CD14-positive monocyte (primary cell): ENCODE results near the gene SLC1A1. TPM values are rescaled to one million over a fixed set of nuclear protein-coding genes. Genes with fewer than 3 reads are reported as not detected.

Experiments
- DNase-seq, 3 donors: peaks; one replicate each; pipeline ENCODE4 v3.0.0-alpha.2; 2011 to 2022
- H2AFZ ChIP-seq: 2 replicates; pipeline ENCODE4 v1.6.0; 2012; ENCODE audit warnings: mild to moderate bottlenecking, low read depth, low read length, inconsistent platforms; ENCODE audit not compliant: insufficient read depth, poor library complexity, severe bottlenecking
- H3K27ac ChIP-seq, 2 donors: 1 replicate in 1 of 2; 2 replicates in 1 of 2; pipeline ENCODE4 v1.5.1; 2012 to 2013; ENCODE audit warnings: low read length in 2 of 2, control low read depth in 1 of 2, inconsistent platforms in 1 of 2, low read depth in 1 of 2, mild to moderate bottlenecking in 1 of 2
- H3K27me3 ChIP-seq, 2 donors: one replicate each; pipeline versions ENCODE4 v1.6.0 to v1.6.1; 2011 to 2013; ENCODE audit warnings: low read length in 2 of 2; ENCODE audit not compliant: control insufficient read depth in 2 of 2, insufficient read depth in 2 of 2
- H3K36me3 ChIP-seq, 2 donors: replicated peaks in 1 of 2; 1 replicate in 1 of 2; 2 replicates in 1 of 2; pipeline versions ENCODE4 v1.5.1 to v1.6.1; 2012 to 2013; ENCODE audit warnings: low read length in 2 of 2, control low read depth in 1 of 2, inconsistent platforms in 1 of 2, mild to moderate bottlenecking in 1 of 2; ENCODE audit not compliant: insufficient read depth in 2 of 2, control insufficient read depth in 1 of 2
- H3K4me1 ChIP-seq, 2 donors: 1 replicate in 1 of 2; 2 replicates in 1 of 2; pipeline versions ENCODE4 v1.5.1 to v1.6.1; 2012 to 2013; ENCODE audit warnings: low read length in 2 of 2, control low read depth in 1 of 2, inconsistent platforms in 1 of 2, mild to moderate bottlenecking in 1 of 2, moderate library complexity in 1 of 2; ENCODE audit not compliant: insufficient read depth in 2 of 2, control insufficient read depth in 1 of 2
- H3K4me2 ChIP-seq: replicated peaks from 2 replicates; pipeline ENCODE3; 2012; ENCODE audit warnings: low read length, moderate library complexity, mild to moderate bottlenecking; ENCODE audit not compliant: poor library complexity, severe bottlenecking; ENCODE audit errors: extremely low read depth
- H3K4me3 ChIP-seq, 3 experiments: fragments of 200-600 bp in 1 of 3; sonication (generic) in 1 of 3; replicated peaks in 1 of 3; 1 replicate in 2 of 3; 2 replicates in 1 of 3; pipeline ENCODE4 v1.5.1; 2011 to 2013; ENCODE audit warnings: low read length in 3 of 3, mild to moderate bottlenecking in 3 of 3, control low read depth in 2 of 3, low read depth in 2 of 3, inconsistent platforms in 1 of 3, moderate library complexity in 1 of 3
- H3K79me2 ChIP-seq: 2 replicates; pipeline ENCODE4 v1.6.0; 2012; ENCODE audit warnings: mild to moderate bottlenecking, control low read depth, inconsistent platforms, low read length, moderate library complexity; ENCODE audit not compliant: insufficient read depth
- H3K9ac ChIP-seq: 2 replicates; pipeline ENCODE4 v1.6.0; 2017; ENCODE audit warnings: low read length, mild to moderate bottlenecking; ENCODE audit not compliant: insufficient read depth, poor library complexity, severe bottlenecking
- H3K9me3 ChIP-seq, 2 donors: replicated peaks in 1 of 2; 1 replicate in 1 of 2; 2 replicates in 1 of 2; pipeline versions ENCODE4 v1.5.1 to v1.6.1; 2012 to 2013; ENCODE audit warnings: low read length in 2 of 2, control low read depth in 1 of 2; ENCODE audit not compliant: control insufficient read depth in 1 of 2, insufficient read depth in 1 of 2
- H4K20me1 ChIP-seq: 2 replicates; pipeline ENCODE4 v1.6.0; 2012; ENCODE audit warnings: mild to moderate bottlenecking, low read length, control low read depth, moderate library complexity; ENCODE audit not compliant: insufficient read depth
- H3K27ac Mint-ChIP-seq, 7 donors: one replicate each; pipeline ENCODE4 v1.8.0; 2020; ENCODE audit warnings: mild to moderate bottlenecking in 7 of 7, mixed read lengths in 7 of 7, moderate library complexity in 6 of 7, inconsistent platforms in 2 of 7
- H3K27me3 Mint-ChIP-seq, 3 donors: one replicate each; pipeline ENCODE4 v1.8.0; 2021 to 2022; ENCODE audit warnings: low read depth in 3 of 3, mild to moderate bottlenecking in 3 of 3, mixed read lengths in 3 of 3, moderate library complexity in 3 of 3, inconsistent platforms in 1 of 3
- H3K36me3 Mint-ChIP-seq, 2 donors: one replicate each; pipeline ENCODE4 v1.8.0; 2020; ENCODE audit warnings: mixed read lengths in 2 of 2, inconsistent platforms in 1 of 2, mild to moderate bottlenecking in 1 of 2
- H3K4me1 Mint-ChIP-seq: one replicate; pipeline ENCODE4 v1.8.0; 2020; ENCODE audit warnings: mild to moderate bottlenecking, mixed read lengths
- H3K4me3 Mint-ChIP-seq, 2 donors: one replicate each; pipeline ENCODE4 v1.8.0; 2020; ENCODE audit warnings: mild to moderate bottlenecking in 2 of 2, mixed read lengths in 2 of 2, moderate library complexity in 1 of 2
- H3K9me3 Mint-ChIP-seq, 7 donors: one replicate each; pipeline ENCODE4 v1.8.0; 2020 to 2022; ENCODE audit warnings: mixed read lengths in 7 of 7, mild to moderate bottlenecking in 6 of 7, moderate library complexity in 6 of 7, inconsistent platforms in 2 of 7
- CTCF ChIP-seq: fragments of 200-600 bp; IDR thresholded peaks from one replicate; pipeline ENCODE4 v1.8.0; 2022; ENCODE audit warnings: antibody characterized with exemption, mild to moderate bottlenecking
- WGBS: methylation state at CpG from one replicate; pipeline ENCODE4 v1.1.5; 2013; ENCODE audit warnings: missing lambda C conversion rate; ENCODE audit not compliant: insufficient coverage; 5-methylcytosine and 5-hydroxymethylcytosine counted together
- intact Hi-C, 2 donors: fragments of 100-400 bp; cut with micrococcal nuclease; formaldehyde crosslinking; loops; one replicate each; pipeline versions ENCODE4 v1.15.0 to v1.15.1; 2023
- polyA plus RNA-seq, 3 donors: library from polyadenylated mRNA; depleted of rRNA in 1 of 3; unstranded in 2 of 3; stranded (reverse) in 1 of 3; fragments of 300-500 nt in 2 of 3; fragments of >200 nt in 1 of 3; fragmentation: Illumina TruSeq in 2 of 3; gene quantifications; 1 replicate in 2 of 3; 2 replicates in 1 of 3; pipeline ENCODE4 v1.2.3, GENCODE V29; 2012 to 2021

SLC1A1 gene
- polyA plus RNA-seq, 3 donors: not detected

- Histone ChIP-seq H3K4me3 (no peak overlapping the region), H3K27ac (no peak overlapping the region), H3K9ac (no peak overlapping the region), H4K20me1 (no peaks in the 10 kb centered on the region), H3K27me3 (peaks cover 0 to 3% of the 10 kb centered on the region in 2 donors), H3K4me1 (no peaks in the 10 kb centered on the region), H3K79me2 (no peaks in the 10 kb centered on the region), H3K9me3 (no peaks in the 10 kb centered on the region), H2AFZ (no peak overlapping the region), H3K4me2 (no peak overlapping the region), H3K36me3 (no peaks in the 10 kb centered on the region)
- WGBS: 0% methylated on average over 1 of the region's 2 CpGs
- H3K27ac Mint-ChIP-seq: no peak overlapping the region
- no peaks in the 10 kb centered on the region for H3K36me3 Mint-ChIP-seq
- H3K4me3 Mint-ChIP-seq: no peak overlapping the region
- intact Hi-C loops: no loop called here
- DNase-seq: no peak
- TF ChIP-seq CTCF: no peak
- peaks cover 9 to 11% (median 10%) of the 10 kb centered on the region in 3 donors for H3K27me3 Mint-ChIP-seq
- H3K9me3 Mint-ChIP-seq: no peaks in the 10 kb centered on the region
- H3K4me1 Mint-ChIP-seq: peaks cover 3% of the 10 kb centered on the region
These were observed 140.6 kb downstream of the SLC1A1 start for GRCh38 chr9:4630836-4631235.

Other genes starting within 250 kb of the SLC1A1 start
- gene GLIS3, start 190.4 kb upstream of the SLC1A1 start, polyA plus RNA-seq: under 1 TPM in 1 of 3 donors, not detected in 2; 0.56 TPM
- gene PLPP6, start 171.8 kb downstream of the SLC1A1 start, polyA plus RNA-seq: 1 to 10 TPM; 1.6 to 1.8 (median 1.8) TPM
- not detected for gene SPATA6L, start 176.0 kb downstream of the SLC1A1 start, polyA plus RNA-seq
- gene CDC37L1, start 189.1 kb downstream of the SLC1A1 start, polyA plus RNA-seq: 1 to 10 TPM; 2.8 to 4.4 (median 2.8) TPM